Osteoblast (primary cell): ENCODE measurements around the gene ITPR1. TPM values are rescaled to one million over a fixed set of nuclear protein-coding genes. Genes with fewer than 3 reads are reported as not detected.

Source experiments
- DNase-seq: peaks from one replicate; pipeline ENCODE4 v3.0.0; 2011; ENCODE audit warnings: low spot score, mixed read lengths; ENCODE audit not compliant: insufficient read length; ENCODE audit errors: missing footprints
- H2AFZ ChIP-seq: 2 replicates; pipeline ENCODE4 v1.6.0; 2011; ENCODE audit warnings: mild to moderate bottlenecking, low read length
- H3K27ac ChIP-seq: 2 replicates; pipeline ENCODE4 v1.5.1; 2011; ENCODE audit warnings: mild to moderate bottlenecking, low read depth, low read length, moderate library complexity
- H3K27me3 ChIP-seq: 2 replicates; pipeline ENCODE4 v1.6.0; 2012; ENCODE audit warnings: mild to moderate bottlenecking, control low read depth, inconsistent platforms, low read length, moderate library complexity; ENCODE audit not compliant: insufficient read depth
- H3K36me3 ChIP-seq: 2 replicates; pipeline ENCODE4 v1.5.1; 2011; ENCODE audit warnings: mild to moderate bottlenecking, low read length, control low read depth, moderate library complexity; ENCODE audit not compliant: insufficient read depth
- H3K4me1 ChIP-seq: 2 replicates; pipeline ENCODE4 v1.5.1; 2011; ENCODE audit warnings: mild to moderate bottlenecking, low read length, control low read depth, moderate library complexity; ENCODE audit not compliant: insufficient read depth
- H3K4me2 ChIP-seq: 2 replicates; pipeline ENCODE4 v1.6.0; 2011; ENCODE audit warnings: mild to moderate bottlenecking, low read length; ENCODE audit not compliant: insufficient read depth
- H3K4me3 ChIP-seq: fragments of 200-600 bp; sonication (generic); 3 replicates; pipeline ENCODE4 v1.5.1; 2012; ENCODE audit warnings: mild to moderate bottlenecking, low read length, inconsistent platforms; ENCODE audit not compliant: insufficient read depth
- H3K79me2 ChIP-seq: 2 replicates; pipeline ENCODE4 v1.6.0; 2012; ENCODE audit warnings: mild to moderate bottlenecking, low read length, control low read depth, inconsistent platforms; ENCODE audit not compliant: insufficient read depth
- H3K9me3 ChIP-seq: 2 replicates; pipeline ENCODE4 v1.5.1; 2011; ENCODE audit warnings: low read depth, low read length, control low read depth
- H4K20me1 ChIP-seq: 2 replicates; pipeline ENCODE4 v1.6.0; 2012; ENCODE audit warnings: mild to moderate bottlenecking, low read length, control low read depth; ENCODE audit not compliant: insufficient read depth
- total RNA-seq: library from RNA; depleted of rRNA; stranded (reverse); fragments of >200 nt; gene quantifications from 2 replicates; pipeline ENCODE4 v1.2.3, GENCODE V29; 2012
- TF ChIP-seq, protein P1 (sequence below): IDR thresholded peaks from 2 replicates; pipeline ENCODE4 v1.5.1; 2011; ENCODE audit warnings: mild to moderate bottlenecking, low read depth, low read length, moderate library complexity; ENCODE audit errors: extremely low read depth

Gene ITPR1
- total RNA-seq, 1 donor, result 16.6 TPM

DNA sequence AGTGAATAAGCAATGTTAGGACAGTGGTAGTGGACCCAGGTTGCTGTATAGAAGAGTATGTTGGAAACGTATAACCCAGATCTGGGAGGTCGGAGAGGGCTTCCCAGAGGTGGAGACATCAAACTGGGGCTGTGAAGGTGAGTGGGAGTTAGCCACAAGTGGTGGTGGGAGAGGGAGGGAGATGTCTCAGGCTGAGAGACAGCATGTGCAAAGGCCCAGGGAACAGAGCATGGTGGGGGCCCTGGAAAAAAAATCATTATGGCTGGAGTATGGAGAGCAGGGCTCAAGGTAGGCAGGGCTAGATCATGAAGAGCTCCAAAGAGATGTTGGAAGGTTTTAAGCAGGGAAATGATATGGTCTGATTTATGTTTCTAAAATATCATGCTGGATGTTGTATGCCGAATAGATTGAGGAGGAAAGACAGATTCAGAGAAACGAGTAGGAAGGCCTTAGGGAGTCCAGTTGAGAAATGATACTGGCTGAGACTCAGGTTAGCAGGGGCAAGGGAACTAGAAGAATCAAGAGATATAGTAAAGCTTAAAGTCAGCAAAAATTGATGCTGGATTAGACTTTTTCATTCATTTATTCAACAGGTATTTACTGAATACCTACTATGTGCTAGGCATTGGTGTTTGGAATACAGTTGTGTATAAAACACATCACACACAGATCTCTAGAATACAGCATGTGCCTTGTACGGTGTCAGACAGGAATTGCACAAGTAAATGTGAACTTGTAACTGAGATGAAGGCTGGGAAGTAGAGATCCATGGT is 17.0 kb downstream of the ITPR1 start:
- peaks cover under 1% of the 10 kb centered on the region for H3K4me1 ChIP-seq
- DNase-seq, result no peak
- no peaks in the 10 kb centered on the region for H3K27me3 ChIP-seq
- no peaks in the 10 kb centered on the region for H3K9me3 ChIP-seq
- H2AFZ ChIP-seq, result no peak overlapping the region
- TF ChIP-seq, protein P1, sequence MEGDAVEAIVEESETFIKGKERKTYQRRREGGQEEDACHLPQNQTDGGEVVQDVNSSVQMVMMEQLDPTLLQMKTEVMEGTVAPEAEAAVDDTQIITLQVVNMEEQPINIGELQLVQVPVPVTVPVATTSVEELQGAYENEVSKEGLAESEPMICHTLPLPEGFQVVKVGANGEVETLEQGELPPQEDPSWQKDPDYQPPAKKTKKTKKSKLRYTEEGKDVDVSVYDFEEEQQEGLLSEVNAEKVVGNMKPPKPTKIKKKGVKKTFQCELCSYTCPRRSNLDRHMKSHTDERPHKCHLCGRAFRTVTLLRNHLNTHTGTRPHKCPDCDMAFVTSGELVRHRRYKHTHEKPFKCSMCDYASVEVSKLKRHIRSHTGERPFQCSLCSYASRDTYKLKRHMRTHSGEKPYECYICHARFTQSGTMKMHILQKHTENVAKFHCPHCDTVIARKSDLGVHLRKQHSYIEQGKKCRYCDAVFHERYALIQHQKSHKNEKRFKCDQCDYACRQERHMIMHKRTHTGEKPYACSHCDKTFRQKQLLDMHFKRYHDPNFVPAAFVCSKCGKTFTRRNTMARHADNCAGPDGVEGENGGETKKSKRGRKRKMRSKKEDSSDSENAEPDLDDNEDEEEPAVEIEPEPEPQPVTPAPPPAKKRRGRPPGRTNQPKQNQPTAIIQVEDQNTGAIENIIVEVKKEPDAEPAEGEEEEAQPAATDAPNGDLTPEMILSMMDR, result no peak
- H3K4me2 ChIP-seq, result no peak overlapping the region
- no peaks in the 10 kb centered on the region for H3K79me2 ChIP-seq
- H4K20me1 ChIP-seq, result no peaks in the 10 kb centered on the region
- H3K27ac ChIP-seq, result no peak overlapping the region
- H3K4me3 ChIP-seq, result no peak overlapping the region
- no peaks in the 10 kb centered on the region for H3K36me3 ChIP-seq

DNA sequence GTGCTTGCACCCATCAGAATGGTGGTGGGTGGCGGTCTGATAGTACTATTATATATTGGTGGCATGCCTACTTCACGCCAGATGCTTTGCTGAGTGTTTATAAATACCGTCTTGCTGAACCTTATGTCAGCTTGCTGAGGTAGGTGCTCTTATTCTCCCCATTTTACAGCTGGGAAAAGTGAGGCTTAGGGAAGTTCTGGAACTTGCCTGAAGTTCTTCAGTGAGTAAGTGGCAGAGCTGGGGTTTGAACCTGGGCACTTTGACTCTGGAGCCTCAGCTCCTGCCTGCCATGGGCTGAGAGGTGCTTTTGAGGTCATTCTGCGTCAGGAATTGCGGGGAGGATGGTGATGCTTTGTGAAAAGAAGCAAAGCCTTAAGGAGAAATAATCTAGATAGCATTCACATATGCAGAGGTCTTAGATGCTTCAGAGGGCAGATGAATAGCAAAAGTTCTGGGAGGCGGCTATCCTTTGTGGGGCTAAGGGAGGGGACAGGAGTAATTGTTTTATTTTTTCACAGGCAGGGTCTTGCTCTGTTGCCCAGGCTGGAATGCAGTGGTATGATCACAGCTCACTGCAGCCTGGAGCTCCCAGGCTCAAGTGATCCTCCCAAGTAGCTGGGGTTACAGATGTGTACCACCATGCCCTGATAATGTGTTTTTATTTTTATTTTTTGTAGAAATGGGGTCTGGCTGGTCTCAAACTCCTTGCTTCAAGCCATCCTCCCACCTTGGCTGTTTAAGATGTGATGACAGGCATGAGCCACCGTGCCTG is 18.5 kb downstream of the ITPR1 start:
- Histone ChIP-seq H3K9me3 (no peaks in the 10 kb centered on the region), H3K36me3 (no peaks in the 10 kb centered on the region), H3K27ac (no peak overlapping the region), H3K4me3 (no peak overlapping the region), H3K79me2 (no peaks in the 10 kb centered on the region), H4K20me1 (no peaks in the 10 kb centered on the region), H2AFZ (no peak overlapping the region), H3K4me1 (no peaks in the 10 kb centered on the region), H3K4me2 (no peak overlapping the region), H3K27me3 (no peaks in the 10 kb centered on the region)
- no peak for DNase-seq
- TF ChIP-seq, protein P1, result no peak

DNA sequence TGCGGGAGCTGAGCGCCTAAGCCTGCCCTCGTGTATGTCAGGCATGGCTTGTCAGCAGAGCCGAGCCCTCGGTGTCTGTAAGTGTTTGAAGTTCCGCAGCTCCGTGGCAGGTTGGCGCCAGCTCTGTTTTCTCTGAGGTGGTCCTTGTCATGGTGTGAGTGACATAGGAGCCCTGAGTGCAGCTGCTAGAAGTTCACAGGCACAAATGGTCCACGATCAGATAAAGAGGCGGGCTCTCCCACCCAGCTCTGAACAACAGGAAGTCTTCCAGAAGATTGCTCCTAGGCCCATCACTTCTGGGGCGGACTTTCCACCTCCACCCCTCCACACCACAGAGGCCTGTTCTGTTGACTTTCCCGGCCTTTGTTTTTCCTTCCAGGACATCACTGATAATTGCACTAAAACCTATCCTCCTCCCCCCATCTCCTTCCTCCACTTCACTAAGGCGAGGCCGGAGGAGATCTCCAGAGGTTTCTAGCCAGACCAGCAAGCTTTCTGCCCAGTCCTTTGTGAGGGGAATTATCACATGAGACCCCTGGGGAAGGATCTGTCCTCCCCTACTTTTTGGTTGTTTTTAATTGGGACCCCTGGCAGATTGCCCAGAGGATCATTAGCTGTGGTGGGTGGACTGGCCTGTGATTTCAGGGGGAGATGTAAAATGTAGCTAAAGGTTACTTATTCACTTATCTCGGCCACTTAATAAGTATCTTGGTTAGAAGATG is 19.9 kb downstream of the ITPR1 start:
- Histone ChIP-seq H3K4me2 (no peak overlapping the region), H3K36me3 (no peaks in the 10 kb centered on the region), H3K79me2 (no peaks in the 10 kb centered on the region), H3K9me3 (no peaks in the 10 kb centered on the region), H3K27ac (no peak overlapping the region), H3K4me1 (no peaks in the 10 kb centered on the region), H3K27me3 (no peaks in the 10 kb centered on the region), H4K20me1 (no peaks in the 10 kb centered on the region), H3K4me3 (no peak overlapping the region), H2AFZ (no peak overlapping the region)
- no peak for DNase-seq
- TF ChIP-seq, protein P1, result no peak
